LNCAP (cell line): ENCODE data around the gene ASCC3.

ENCODE experiments used
- TF ChIP-seq, protein P1 (sequence below): fragments of 450-650 bp; IDR thresholded peaks from 2 replicates; pipeline ENCODE4 v1.5.1; 2017; ENCODE audit warnings: mild to moderate bottlenecking

The ASCC3 gene

DNA sequence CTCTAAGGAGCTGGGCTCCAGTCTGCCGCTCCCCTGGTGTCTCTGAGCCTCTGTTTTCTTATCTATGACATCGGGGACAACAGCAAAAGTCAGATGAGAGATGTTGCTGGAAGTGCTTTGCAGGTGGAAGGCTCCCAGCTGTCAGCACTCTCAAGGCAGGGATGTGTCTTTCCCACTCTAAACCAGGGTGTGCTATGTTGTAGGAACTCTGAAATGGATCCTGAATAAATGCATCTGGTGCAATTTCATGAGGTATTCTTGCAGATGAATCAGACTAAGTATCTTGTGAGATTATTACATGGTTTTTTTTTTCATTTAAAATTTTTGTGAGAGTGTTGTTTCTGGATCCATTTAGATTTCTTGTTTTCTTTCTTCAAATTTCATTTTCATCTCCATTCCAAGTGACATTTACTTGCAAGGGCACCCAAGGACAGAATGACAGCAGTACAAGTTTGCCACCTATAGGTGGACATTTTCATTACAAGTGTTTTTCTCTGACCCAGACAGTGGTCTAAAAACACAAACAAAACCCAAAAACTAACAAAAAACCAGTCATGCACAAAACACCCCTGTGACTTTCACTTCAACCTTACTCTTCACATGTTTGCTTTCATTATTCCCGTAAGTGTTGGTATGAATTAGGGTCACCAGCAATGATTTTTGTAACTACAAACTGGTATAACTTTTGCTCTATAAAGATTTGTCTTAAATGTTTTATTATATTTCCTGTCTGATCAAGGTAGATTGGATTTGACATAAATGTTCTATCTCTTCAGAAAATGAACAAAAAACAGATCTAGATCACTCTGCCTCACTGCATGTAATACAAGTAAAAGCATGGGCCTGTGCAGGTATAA, 401.7 kb downstream of the ASCC3 start:
- TF ChIP-seq, protein P1, sequence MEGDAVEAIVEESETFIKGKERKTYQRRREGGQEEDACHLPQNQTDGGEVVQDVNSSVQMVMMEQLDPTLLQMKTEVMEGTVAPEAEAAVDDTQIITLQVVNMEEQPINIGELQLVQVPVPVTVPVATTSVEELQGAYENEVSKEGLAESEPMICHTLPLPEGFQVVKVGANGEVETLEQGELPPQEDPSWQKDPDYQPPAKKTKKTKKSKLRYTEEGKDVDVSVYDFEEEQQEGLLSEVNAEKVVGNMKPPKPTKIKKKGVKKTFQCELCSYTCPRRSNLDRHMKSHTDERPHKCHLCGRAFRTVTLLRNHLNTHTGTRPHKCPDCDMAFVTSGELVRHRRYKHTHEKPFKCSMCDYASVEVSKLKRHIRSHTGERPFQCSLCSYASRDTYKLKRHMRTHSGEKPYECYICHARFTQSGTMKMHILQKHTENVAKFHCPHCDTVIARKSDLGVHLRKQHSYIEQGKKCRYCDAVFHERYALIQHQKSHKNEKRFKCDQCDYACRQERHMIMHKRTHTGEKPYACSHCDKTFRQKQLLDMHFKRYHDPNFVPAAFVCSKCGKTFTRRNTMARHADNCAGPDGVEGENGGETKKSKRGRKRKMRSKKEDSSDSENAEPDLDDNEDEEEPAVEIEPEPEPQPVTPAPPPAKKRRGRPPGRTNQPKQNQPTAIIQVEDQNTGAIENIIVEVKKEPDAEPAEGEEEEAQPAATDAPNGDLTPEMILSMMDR: peak; percentile 76

DNA sequence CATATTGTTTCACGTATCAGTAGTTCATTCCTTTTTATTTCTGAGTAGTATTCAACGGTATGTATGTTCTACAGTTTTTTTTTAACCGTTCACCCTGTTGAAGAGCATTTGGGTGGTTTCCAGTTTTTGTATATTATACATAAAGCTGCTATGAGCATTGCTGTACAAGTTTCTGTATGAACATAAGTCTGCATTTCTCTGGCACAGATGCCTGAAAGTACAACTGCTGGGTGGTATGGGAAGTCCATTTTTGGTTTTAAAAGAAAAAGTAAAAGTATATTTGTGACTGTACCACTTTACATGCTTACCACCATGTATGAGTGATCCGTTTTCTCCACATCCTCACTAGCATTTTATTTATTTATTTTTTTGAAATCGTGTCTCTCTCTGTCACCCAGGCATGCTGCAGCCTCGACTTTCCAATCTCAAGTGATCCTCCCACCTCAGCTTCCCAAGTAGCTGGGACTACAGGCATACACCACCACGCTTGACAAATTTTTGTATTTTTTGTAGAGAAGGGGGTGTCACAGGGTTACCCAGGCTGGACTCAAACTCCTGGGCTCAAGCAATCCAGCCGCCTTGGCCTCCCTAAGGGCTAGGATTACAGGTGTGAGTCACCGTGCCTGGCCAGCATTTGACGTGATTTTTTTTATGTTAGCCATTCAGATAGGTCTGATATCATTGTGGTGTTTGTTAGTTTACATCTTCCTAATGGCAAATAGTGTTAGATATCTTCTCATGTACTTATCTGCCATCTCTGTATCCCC, 405.4 kb downstream of the ASCC3 start:
- TF ChIP-seq, protein P1: no peak

DNA sequence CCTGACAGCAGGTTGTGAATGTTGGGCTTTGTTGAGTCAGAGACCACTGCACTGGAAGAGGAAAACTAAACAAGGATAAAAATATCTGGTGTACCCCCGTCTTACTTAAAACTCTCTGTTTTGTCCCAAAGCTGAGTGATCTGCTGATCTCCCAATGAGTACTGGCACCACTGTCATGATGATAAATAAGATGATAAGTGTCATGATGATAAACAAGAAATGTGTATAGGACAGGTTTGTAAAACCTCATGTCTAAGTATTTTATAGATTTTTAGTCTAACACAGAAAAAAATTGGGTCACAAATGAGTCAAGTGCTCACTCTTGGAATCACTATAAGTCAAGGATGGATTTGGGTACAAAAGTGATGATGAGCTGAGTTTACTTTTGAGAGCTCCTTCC, 407.9 kb downstream of the ASCC3 start:
- TF ChIP-seq, protein P1: no peak

DNA sequence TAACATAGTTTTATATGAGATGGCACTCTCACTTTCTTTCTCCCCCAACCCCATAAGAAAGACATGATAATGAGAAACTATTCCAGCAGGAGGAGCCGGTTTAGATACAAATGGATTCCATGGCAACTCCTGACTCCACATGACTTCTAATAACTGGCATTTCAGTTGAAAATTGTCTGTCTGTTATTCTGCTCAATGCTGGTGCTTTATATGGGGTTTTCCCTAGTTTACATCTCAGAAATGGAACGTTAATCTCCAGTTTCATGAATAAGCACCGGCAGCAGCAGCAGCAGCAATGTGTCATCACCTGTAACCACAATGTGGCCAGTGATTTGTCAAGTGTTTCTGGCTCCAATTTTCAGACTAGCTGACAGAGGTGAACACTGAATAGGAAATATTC, 408.5 kb downstream of the ASCC3 start:
- TF ChIP-seq, protein P1: no peak; the same call in 1 of the 2 replicates

DNA sequence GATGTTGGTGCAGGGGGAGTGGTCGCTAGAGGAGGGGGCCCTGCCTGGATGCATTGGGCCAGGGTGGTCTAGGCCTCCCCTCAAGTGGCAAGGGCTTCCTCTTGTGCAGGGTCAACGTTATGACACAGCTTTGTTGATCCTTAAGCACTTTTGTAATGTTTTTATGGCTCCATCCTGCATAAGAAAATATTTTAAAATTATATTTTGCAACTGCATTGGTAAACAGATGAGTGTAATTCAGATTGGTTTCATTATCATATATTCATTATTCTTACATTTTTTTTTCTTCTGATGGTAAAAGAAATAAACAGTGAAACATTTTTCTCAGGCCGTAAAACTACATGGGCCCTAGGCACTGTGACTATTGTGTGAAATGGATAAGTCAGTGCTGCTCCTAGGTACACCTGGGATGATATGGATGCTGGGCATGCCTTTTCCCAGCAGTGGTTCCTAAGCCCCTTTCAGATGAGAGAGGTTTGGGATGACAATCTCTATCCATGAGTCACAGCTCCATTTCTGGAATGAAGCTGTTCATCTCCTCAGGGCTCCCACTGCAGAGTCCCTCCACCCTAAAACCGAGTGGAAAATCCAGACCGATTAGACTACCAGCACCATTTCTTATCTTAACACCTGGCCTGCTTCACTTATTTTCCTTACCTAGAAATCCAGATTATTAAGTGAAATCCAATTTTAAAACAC, 410.6 kb downstream of the ASCC3 start:
- TF ChIP-seq, protein P1: no peak

DNA sequence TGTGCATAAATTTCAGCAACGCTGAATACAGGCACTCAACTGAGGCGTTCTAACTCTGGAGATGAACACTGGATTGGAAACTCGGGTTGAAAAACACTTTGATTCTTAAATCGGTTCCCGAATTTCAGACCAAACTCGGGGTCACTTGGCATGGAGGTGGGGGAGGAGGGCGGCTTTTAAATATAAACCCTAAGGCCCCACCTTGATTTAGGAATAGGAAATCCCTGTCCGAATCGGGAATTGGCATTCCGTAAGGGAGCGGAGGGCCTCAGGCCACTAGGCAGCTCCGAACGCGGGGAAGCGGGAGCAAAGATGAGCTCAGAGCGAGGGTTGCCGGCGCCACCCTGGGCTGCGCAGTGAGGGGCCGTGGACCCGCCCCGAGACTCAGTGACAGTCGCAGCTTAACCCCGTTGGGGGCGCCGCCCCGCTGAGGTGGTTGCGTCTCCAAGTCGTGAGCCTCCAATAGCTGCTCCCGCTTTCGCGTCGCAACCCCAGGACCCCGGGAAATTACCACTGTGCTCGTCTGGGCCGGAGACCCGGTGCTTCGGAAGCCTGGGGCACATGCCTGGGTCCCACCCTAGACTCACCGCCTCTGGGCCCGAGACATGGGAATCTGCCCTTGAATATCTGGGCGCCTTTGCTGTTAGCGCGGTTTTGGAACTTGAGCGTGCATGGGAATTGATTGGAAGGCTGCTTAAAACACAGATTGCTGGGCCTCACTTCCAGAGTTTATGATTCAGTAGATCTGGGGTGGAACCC, 411.8 kb downstream of the ASCC3 start:
- TF ChIP-seq, protein P1: no peak
